LoVo (cell line): ENCODE data around the gene CNGA4.

Experiments
- DNase-seq: peaks from one replicate; pipeline ENCODE4 v3.0.0-alpha.2; 2016; ENCODE audit warnings: low spot score

Gene CNGA4

GRCh38 chr11:6238902-6239301 is at the start of gene CNGA4:
CNGA4 (plus strand) TSS chr11:6239089; CDS start chr11:6239207, 118 bp downstream.
- DNase-seq: no peak

GRCh38 chr11:6191742-6192141 is 47.1 kb upstream of the CNGA4 start:
- DNase-seq: no peak

GRCh38 chr11:6194065-6194581 is 44.8 kb upstream of the CNGA4 start:
- no peak for DNase-seq

- no peak for DNase-seq
Observed at GRCh38 chr11:6196396-6196795, 42.5 kb upstream of the CNGA4 start.

GRCh38 chr11:6197466-6198200 is 41.3 kb upstream of the CNGA4 start:
- no peak for DNase-seq

- no peak for DNase-seq
Observed at GRCh38 chr11:6199174-6199810, 39.6 kb upstream of the CNGA4 start, which contains the start of gene OR52W1. OR52W1 (plus strand) TSS chr11:6199224; CDS start chr11:6199224, 0 bp downstream.

- no peak for DNase-seq
Observed at GRCh38 chr11:6200975-6201374, 37.9 kb upstream of the CNGA4 start.

GRCh38 chr11:6201481-6201880 is 37.4 kb upstream of the CNGA4 start:
- DNase-seq: no peak

GRCh38 chr11:6202041-6202440 is 36.8 kb upstream of the CNGA4 start:
- DNase-seq: no peak

GRCh38 chr11:6203327-6203726 is 35.6 kb upstream of the CNGA4 start:
- no peak for DNase-seq

GRCh38 chr11:6204706-6205105 is 34.2 kb upstream of the CNGA4 start:
- DNase-seq: no peak

- DNase-seq: no peak
Observed at GRCh38 chr11:6205366-6205765, 33.5 kb upstream of the CNGA4 start, which contains the start of gene C11orf42. C11orf42 (plus strand) TSS chr11:6205557; CDS start chr11:6205616, 59 bp downstream.

- DNase-seq: no peak
Observed at GRCh38 chr11:6206456-6207180, 32.3 kb upstream of the CNGA4 start.

GRCh38 chr11:6209801-6210200 is 29.1 kb upstream of the CNGA4 start:
- no peak for DNase-seq

GRCh38 chr11:6210274-6210955 is 28.5 kb upstream of the CNGA4 start:
- no peak for DNase-seq

- no peak for DNase-seq
Observed at GRCh38 chr11:6214530-6214929, 24.4 kb upstream of the CNGA4 start.

- DNase-seq: no peak
Observed at GRCh38 chr11:6216501-6216900, 22.4 kb upstream of the CNGA4 start.

- no peak for DNase-seq
Observed at GRCh38 chr11:6217722-6218121, 21.2 kb upstream of the CNGA4 start.

GRCh38 chr11:6219359-6219758 is 19.5 kb upstream of the CNGA4 start:
- DNase-seq: peak; percentile 23

GRCh38 chr11:6223854-6224253 is 15.0 kb upstream of the CNGA4 start:
- no peak for DNase-seq

- no peak for DNase-seq
Observed at GRCh38 chr11:6224421-6224820, 14.5 kb upstream of the CNGA4 start.

- DNase-seq: no peak
Observed at GRCh38 chr11:6225024-6225423, 13.9 kb upstream of the CNGA4 start.
